Sigmoid colon (tissue), 4 donors: Measurements from ENCODE around the gene PSME3IP1.

Experiments
- EP300 ChIP-seq, 4 donors: sonication (generic); formaldehyde crosslinking; IDR thresholded peaks; one replicate each; pipeline ENCODE4 v1.6.1; 2017; ENCODE audit warnings: antibody characterized with exemption in 4 of 4
- TF ChIP-seq, protein P1 (sequence below), 4 experiments: fragments of 450-650 bp in 3 of 4; fragments of 200-600 bp in 1 of 4; IDR thresholded peaks; one replicate each; pipeline ENCODE4 v1.5.1; 2016 to 2019; ENCODE audit warnings: antibody characterized with exemption in 4 of 4, mild to moderate bottlenecking in 3 of 4, moderate library complexity in 2 of 4

DNA sequence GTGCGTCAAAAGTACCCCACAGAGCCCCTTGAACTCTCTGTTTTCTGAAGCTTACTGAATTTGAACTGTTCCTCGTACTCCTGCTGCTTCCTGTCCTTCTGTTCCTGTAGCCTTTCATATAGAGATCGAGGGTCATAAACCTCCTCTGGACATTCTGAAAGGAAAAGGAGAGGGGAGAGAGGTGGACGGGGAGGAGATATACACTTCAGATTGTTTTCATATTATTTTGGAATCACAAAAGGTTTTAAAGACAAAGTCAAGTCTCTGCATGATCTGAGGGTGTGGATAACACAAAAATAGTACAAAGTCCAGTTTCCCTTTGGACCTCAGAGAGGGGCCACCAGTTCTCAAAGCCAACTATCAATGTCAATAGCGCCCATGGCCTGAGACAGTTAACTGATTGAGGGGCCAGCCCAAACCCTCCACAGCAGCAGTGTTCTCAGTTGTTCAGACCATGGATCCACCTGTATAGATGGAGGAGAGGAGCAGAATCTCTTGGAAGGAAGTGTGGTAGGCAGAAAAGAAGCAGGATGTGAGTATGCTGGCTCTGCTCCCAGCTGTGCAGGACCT, 13.0 kb downstream of the PSME3IP1 start:
- TF ChIP-seq, protein P1, sequence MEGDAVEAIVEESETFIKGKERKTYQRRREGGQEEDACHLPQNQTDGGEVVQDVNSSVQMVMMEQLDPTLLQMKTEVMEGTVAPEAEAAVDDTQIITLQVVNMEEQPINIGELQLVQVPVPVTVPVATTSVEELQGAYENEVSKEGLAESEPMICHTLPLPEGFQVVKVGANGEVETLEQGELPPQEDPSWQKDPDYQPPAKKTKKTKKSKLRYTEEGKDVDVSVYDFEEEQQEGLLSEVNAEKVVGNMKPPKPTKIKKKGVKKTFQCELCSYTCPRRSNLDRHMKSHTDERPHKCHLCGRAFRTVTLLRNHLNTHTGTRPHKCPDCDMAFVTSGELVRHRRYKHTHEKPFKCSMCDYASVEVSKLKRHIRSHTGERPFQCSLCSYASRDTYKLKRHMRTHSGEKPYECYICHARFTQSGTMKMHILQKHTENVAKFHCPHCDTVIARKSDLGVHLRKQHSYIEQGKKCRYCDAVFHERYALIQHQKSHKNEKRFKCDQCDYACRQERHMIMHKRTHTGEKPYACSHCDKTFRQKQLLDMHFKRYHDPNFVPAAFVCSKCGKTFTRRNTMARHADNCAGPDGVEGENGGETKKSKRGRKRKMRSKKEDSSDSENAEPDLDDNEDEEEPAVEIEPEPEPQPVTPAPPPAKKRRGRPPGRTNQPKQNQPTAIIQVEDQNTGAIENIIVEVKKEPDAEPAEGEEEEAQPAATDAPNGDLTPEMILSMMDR (IDR thresholded peaks at IDR 0.05), result no peak
- TF ChIP-seq EP300 (IDR thresholded peaks at IDR 0.05), result no peak
